Mesenteric fat pad (tissue), 1 donor: Measurements from ENCODE around the gene GRM1. TPM values are rescaled to one million over a fixed set of nuclear protein-coding genes. Genes with fewer than 3 reads are reported as not detected.

Experiments used
- DNase-seq: peaks from one replicate; pipeline ENCODE4 v3.0.0-alpha.2; 2020; ENCODE audit warnings: low spot score
- total RNA-seq: library from RNA; stranded (reverse); fragmentation: NEBNext Ultra II Directional; extraction: Animal tissue kit (Norgen Biotek cat#: 25700); gene quantifications from one replicate; pipeline ENCODE4 v1.2.1, GENCODE V29; 2021
- donor health status: DM: yes; HTN: yes; CAD: no.

GRM1 gene
- total RNA-seq, 1 donor from 2014 or later, result not detected

GRCh38 chr6:146095481-146095880 is 66.6 kb downstream of the GRM1 start:
- DNase-seq, result no peak

GRCh38 chr6:146097586-146097985 is 68.7 kb downstream of the GRM1 start:
- no peak for DNase-seq

GRCh38 chr6:146100776-146101175 is 71.9 kb downstream of the GRM1 start:
- DNase-seq, result no peak

GRCh38 chr6:146103416-146104072 is 74.7 kb downstream of the GRM1 start:
- DNase-seq, result no peak

GRCh38 chr6:146106532-146106931 is 77.7 kb downstream of the GRM1 start:
- DNase-seq, result no peak

- no peak for DNase-seq
These were observed 82.1 kb downstream of the GRM1 start for GRCh38 chr6:146110990-146111389.

- DNase-seq, result no peak
These were observed 83.1 kb downstream of the GRM1 start for GRCh38 chr6:146111881-146112450.

GRCh38 chr6:146113084-146113623 is 84.3 kb downstream of the GRM1 start:
- no peak for DNase-seq

GRCh38 chr6:146123616-146124015 is 94.8 kb downstream of the GRM1 start:
- no peak for DNase-seq

- DNase-seq, result no peak
These were observed 98.8 kb downstream of the GRM1 start for GRCh38 chr6:146127447-146128215.

GRCh38 chr6:146133866-146134265 is 105.0 kb downstream of the GRM1 start:
- DNase-seq, result no peak

GRCh38 chr6:146135167-146135566 is 106.3 kb downstream of the GRM1 start:
- DNase-seq, result no peak

- DNase-seq, result no peak
These were observed 118.0 kb downstream of the GRM1 start for GRCh38 chr6:146146836-146147235.

- no peak for DNase-seq
These were observed 120.9 kb downstream of the GRM1 start for GRCh38 chr6:146149770-146150169.

- DNase-seq, result no peak
These were observed 124.3 kb downstream of the GRM1 start for GRCh38 chr6:146153040-146153758.

- DNase-seq, result no peak
These were observed 125.3 kb downstream of the GRM1 start for GRCh38 chr6:146154197-146154596.

- no peak for DNase-seq
These were observed 132.8 kb downstream of the GRM1 start for GRCh38 chr6:146161664-146162063.

GRCh38 chr6:146169872-146170271 is 141.0 kb downstream of the GRM1 start:
- DNase-seq, result no peak

GRCh38 chr6:146177785-146178184 is 148.9 kb downstream of the GRM1 start:
- DNase-seq, result no peak

GRCh38 chr6:146183831-146184230 is 155.0 kb downstream of the GRM1 start:
- DNase-seq, result no peak

- DNase-seq, result no peak
These were observed 155.8 kb downstream of the GRM1 start for GRCh38 chr6:146184701-146185100.

- no peak for DNase-seq
These were observed 160.3 kb downstream of the GRM1 start for GRCh38 chr6:146189131-146189530.
